ENCODE data around the gene CABP1. TPM values are rescaled to one million over a fixed set of nuclear protein-coding genes. Genes with fewer than 3 reads are reported as not detected.

The CABP1 gene
- total RNA-seq, 2 donors from 2014 or later: 0.23 to 0.62 TPM

GRCh38 chr12:120640861-120641833, 721 bp downstream of the CABP1 start:
- no peak overlapping the region for H3K27ac ChIP-seq
- no peaks in the 10 kb centered on the region for H3K9me3 ChIP-seq
- no peaks in the 10 kb centered on the region for H3K4me1 ChIP-seq (replicated peaks)
- TF ChIP-seq, protein P1, sequence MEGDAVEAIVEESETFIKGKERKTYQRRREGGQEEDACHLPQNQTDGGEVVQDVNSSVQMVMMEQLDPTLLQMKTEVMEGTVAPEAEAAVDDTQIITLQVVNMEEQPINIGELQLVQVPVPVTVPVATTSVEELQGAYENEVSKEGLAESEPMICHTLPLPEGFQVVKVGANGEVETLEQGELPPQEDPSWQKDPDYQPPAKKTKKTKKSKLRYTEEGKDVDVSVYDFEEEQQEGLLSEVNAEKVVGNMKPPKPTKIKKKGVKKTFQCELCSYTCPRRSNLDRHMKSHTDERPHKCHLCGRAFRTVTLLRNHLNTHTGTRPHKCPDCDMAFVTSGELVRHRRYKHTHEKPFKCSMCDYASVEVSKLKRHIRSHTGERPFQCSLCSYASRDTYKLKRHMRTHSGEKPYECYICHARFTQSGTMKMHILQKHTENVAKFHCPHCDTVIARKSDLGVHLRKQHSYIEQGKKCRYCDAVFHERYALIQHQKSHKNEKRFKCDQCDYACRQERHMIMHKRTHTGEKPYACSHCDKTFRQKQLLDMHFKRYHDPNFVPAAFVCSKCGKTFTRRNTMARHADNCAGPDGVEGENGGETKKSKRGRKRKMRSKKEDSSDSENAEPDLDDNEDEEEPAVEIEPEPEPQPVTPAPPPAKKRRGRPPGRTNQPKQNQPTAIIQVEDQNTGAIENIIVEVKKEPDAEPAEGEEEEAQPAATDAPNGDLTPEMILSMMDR (IDR thresholded peaks at IDR 0.05): no peak
- no peak for TF ChIP-seq POLR2A (IDR thresholded peaks at IDR 0.05)
- no peak for TF ChIP-seq POLR2AphosphoS5 (IDR thresholded peaks at IDR 0.05)
- intact Hi-C loops (cut with DNase I): loop anchor here (10.0 kb wide), 2 partner anchors 196 to 464 kb away; partner anchors contain the start of genes GATC and TRIAP1
- H3K4me3 ChIP-seq: peak overlapping the region; percentile 29 to 41
- WGBS: 1% methylated on average over 45 of the region's 115 CpGs
- DNase-seq (ENCODE audit: low spot score): peak; percentile 22
- H3K27me3 ChIP-seq (replicated peaks; ENCODE audit: insufficient read depth): no peaks in the 10 kb centered on the region
- no peaks in the 10 kb centered on the region for H3K36me3 ChIP-seq

- no peaks in the 10 kb centered on the region for H3K9me3 ChIP-seq
- no peak for DNase-seq (ENCODE audit: low spot score)
- intact Hi-C loops (cut with DNase I): loop anchor here (10.0 kb wide), 2 partner anchors 197 to 463 kb away; partner anchors contain the start of genes GATC and TRIAP1
- no peaks in the 10 kb centered on the region for H3K4me1 ChIP-seq (replicated peaks)
- no peak overlapping the region for H3K4me3 ChIP-seq
- no peak overlapping the region for H3K27ac ChIP-seq
- no peaks in the 10 kb centered on the region for H3K27me3 ChIP-seq (replicated peaks; ENCODE audit: insufficient read depth)
- H3K36me3 ChIP-seq: no peaks in the 10 kb centered on the region
- no peak for TF ChIP-seq POLR2AphosphoS5 (IDR thresholded peaks at IDR 0.05)
- TF ChIP-seq, protein P1 (IDR thresholded peaks at IDR 0.05): no peak
- TF ChIP-seq POLR2A (IDR thresholded peaks at IDR 0.05): no peak
- WGBS: 77% methylated on average over 9 of the region's 9 CpGs
Observed at GRCh38 chr12:120642121-120642520, 1.7 kb downstream of the CABP1 start.

DNA sequence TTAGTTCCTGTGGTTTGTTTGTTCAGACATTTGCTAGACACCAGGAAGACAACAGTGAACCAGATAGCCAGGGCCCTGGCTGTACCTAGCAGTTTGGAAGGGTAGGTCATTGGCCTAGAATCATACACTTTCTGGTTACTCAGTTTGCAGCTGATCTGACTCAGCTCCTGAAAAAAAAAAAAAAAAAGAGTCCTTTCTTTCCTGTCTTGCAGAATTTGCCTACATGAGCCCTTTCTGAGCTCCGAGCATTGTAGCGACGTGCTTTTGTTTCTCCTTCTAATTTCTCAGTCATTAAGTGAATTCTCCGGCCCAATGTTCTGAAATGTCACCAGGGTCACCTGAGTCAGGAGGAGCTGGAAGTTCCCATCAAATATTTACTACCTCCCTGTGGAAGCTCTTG, 2.4 kb downstream of the CABP1 start:
- Histone ChIP-seq H3K4me3 (no peak overlapping the region), H3K27ac (no peak overlapping the region), H3K9me3 (no peaks in the 10 kb centered on the region), H3K27me3 (replicated peaks; ENCODE audit: insufficient read depth) (no peaks in the 10 kb centered on the region), H3K36me3 (no peaks in the 10 kb centered on the region), H3K4me1 (replicated peaks) (no peaks in the 10 kb centered on the region)
- TF ChIP-seq, protein P1 (IDR thresholded peaks at IDR 0.05): no peak
- TF ChIP-seq POLR2A (IDR thresholded peaks at IDR 0.05): no peak
- no peak for TF ChIP-seq POLR2AphosphoS5 (IDR thresholded peaks at IDR 0.05)
- 82% methylated on average over 4 of the region's 4 CpGs for whole genome bisulfite sequencing
- no peak for DNase-seq (ENCODE audit: low spot score)
- intact Hi-C loops (cut with DNase I): loop anchor here (10.0 kb wide), 2 partner anchors 198 to 462 kb away; partner anchors contain the start of genes GATC and TRIAP1

DNA sequence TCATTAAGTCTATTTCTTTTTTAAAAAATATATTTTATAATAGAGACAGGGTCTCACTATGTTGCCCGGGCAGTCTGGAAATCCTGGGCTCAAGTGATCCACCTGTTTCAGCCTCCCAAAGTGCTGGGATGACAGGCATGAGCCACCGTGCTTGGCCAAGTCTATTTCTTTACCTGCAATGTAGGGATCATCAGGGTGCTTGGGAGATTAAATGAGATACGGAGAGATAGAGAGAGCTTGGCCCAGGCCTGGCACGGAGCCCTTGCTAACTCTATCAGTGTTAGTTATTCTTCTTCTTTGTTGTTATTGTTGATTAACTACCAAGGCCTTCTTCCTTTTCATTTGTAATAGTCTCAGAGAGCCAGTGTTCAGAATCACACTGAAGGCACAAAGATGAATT, 3.1 kb downstream of the CABP1 start:
- no peak overlapping the region for H3K27ac ChIP-seq
- no peak overlapping the region for H3K4me3 ChIP-seq
- H3K9me3 ChIP-seq: no peaks in the 10 kb centered on the region
- intact Hi-C loops (cut with DNase I): loop anchor here (10.0 kb wide), 2 partner anchors 199 to 461 kb away; partner anchors contain the start of genes GATC and TRIAP1
- H3K36me3 ChIP-seq: no peaks in the 10 kb centered on the region
- no peak for DNase-seq (ENCODE audit: low spot score)
- H3K27me3 ChIP-seq (replicated peaks; ENCODE audit: insufficient read depth): no peaks in the 10 kb centered on the region
- no peaks in the 10 kb centered on the region for H3K4me1 ChIP-seq (replicated peaks)
- WGBS: 86% methylated on average over 4 of the region's 4 CpGs
- TF ChIP-seq POLR2AphosphoS5 (IDR thresholded peaks at IDR 0.05) (no peak), POLR2A (IDR thresholded peaks at IDR 0.05) (no peak)
- TF ChIP-seq, protein P1 (IDR thresholded peaks at IDR 0.05): no peak
